Left lung (tissue), 14 donors: ENCODE measurements around the gene SPACA5B. TPM values are rescaled to one million over a fixed set of nuclear protein-coding genes. Genes with fewer than 3 reads are reported as not detected.
"Not testable (repeated sequence)": the region's sequence is repeated elsewhere in the genome, so short reads cannot be mapped to it uniquely, and the experiment has no call there.

Source experiments
- ATAC-seq: fragments of 200-7000 bp; cut with Tn5 transposase; one replicate; pipeline ENCODE4 v1.9.1; 2020; ENCODE audit warnings: moderate library complexity
- DNase-seq, 4 donors: peaks; one replicate each; pipeline ENCODE4 v3.0.0-alpha.2; 2013 to 2020
- H3K27ac ChIP-seq, 2 donors: fragments of 200-600 bp; sonication (generic) in 1 of 2; one replicate each; pipeline versions ENCODE4 v1.5.0 to v1.8.0; 2020 to 2021
- H3K27me3 ChIP-seq, 2 donors: fragments of 200-600 bp; sonication (generic) in 1 of 2; one replicate each; pipeline versions ENCODE4 v1.5.0 to v1.8.0; 2020 to 2021
- H3K36me3 ChIP-seq, 2 donors: fragments of 200-600 bp; sonication (generic) in 1 of 2; one replicate each; pipeline versions ENCODE4 v1.5.0 to v1.8.0; 2020 to 2021
- H3K4me1 ChIP-seq, 2 donors: fragments of 200-600 bp; one replicate each; pipeline ENCODE4 v1.8.0; 2021
- H3K4me3 ChIP-seq, 2 donors: fragments of 200-600 bp; sonication (generic) in 1 of 2; one replicate each; pipeline versions ENCODE4 v1.5.0 to v1.8.0; 2020 to 2021; ENCODE audit warnings: mild to moderate bottlenecking in 1 of 2
- H3K9me3 ChIP-seq, 2 donors: fragments of 200-600 bp; sonication (generic) in 1 of 2; one replicate each; pipeline versions ENCODE4 v1.5.0 to v1.8.0; 2020 to 2021
- CTCF ChIP-seq, 2 donors: fragments of 200-600 bp; sonication (generic) in 1 of 2; IDR thresholded peaks; one replicate each; pipeline versions ENCODE4 v1.5.0 to v1.8.0; 2021; ENCODE audit warnings: antibody characterized with exemption in 2 of 2
- intact Hi-C, 2 donors: fragments of 100-400 bp; cut with DNase I; formaldehyde crosslinking; loops; one replicate each; pipeline versions ENCODE4 v1.11.2 to v1.14.2; 2022
- long read RNA-seq, 12 donors: library from polyadenylated mRNA in 2 of 12; unstranded in 2 of 12; transcript quantifications; one replicate each; pipeline ENCODE4 v2.0.0 and lab custom pipeline, GENCODE V29; 2019 to 2026
- polyA plus RNA-seq, 6 donors: library from polyadenylated mRNA; unstranded; fragments of 120-200 nt; gene quantifications; one replicate each; pipeline ENCODE4 v1.2.1, GENCODE V29; 2013; ENCODE audit not compliant: insufficient read length in 6 of 6
- total RNA-seq, 2 donors: library from RNA; stranded (reverse); fragmentation: NEBNext Ultra II Directional; extraction: Animal tissue kit (Norgen Biotek cat#: 25700); gene quantifications; one replicate each; pipeline ENCODE4 v1.2.1, GENCODE V29; 2021
- donor health status: DM: no; HTN: yes; CAD: no.
- donor health status: DM: no; HTN: no; CAD: no.

The SPACA5B gene
- total RNA-seq, result not detected
- under 1 TPM in 1 of 6 donors, not detected in 5; 0.35 TPM for polyA plus RNA-seq
- long read RNA-seq, donor 1, result 0 reads
- long read RNA-seq, donor 2, result 0 reads
- long read RNA-seq, donor 3, result 0 reads
- long read RNA-seq, donor 4, result 0 reads
- long read RNA-seq, donor 5, result 0 reads
- long read RNA-seq, donor 6, result 0 reads
- long read RNA-seq, donor 7, result 0 reads
- long read RNA-seq, donor 8, result 0 reads
- long read RNA-seq, donor 9, result 0 reads
- long read RNA-seq, donor 10, result 0 reads
- long read RNA-seq, donor 11, result 0 reads
- long read RNA-seq, donor 12, result 0 reads

- ATAC-seq, result not testable (repeated sequence)
Measured at GRCh38 chrX:48130326-48130725, at the start of gene SPACA5B. TSS of gene SPACA5B (plus strand) at chrX:48130626. CDS start at chrX:48130688, 62 bp downstream.

DNA sequence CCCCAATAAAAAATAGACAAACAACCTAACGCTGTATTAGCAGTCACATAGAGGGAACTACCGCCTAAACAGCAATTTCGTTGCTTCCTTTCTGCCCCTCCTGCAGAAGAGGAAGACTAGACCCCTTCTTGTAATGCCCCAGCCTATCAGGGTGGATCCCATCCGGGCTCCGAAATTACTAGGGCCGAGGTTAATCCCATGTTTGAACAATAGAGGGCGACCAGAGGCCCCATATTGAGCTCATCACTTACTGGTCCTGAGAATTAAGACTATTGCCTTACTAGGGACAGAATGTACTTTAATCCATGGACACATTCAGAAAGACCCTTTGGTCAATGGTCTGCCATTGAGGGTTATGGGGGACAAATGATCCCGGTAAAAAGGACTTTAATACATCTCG is 47.2 kb upstream of the SPACA5B start:
- no peaks in the 10 kb centered on the region for H3K9me3 ChIP-seq
- H3K4me3 ChIP-seq, result no peak overlapping the region
- no peak overlapping the region for H3K27ac ChIP-seq
- peak in 2 of 4 donors; percentile 25 to 51 for DNase-seq
- H3K4me1 ChIP-seq, result no peaks in the 10 kb centered on the region
- TF ChIP-seq CTCF (IDR thresholded peaks at IDR 0.05), result peak; percentile 32 to 48
- no peaks in the 10 kb centered on the region for H3K36me3 ChIP-seq
- intact Hi-C loops, result no loop called here
- ATAC-seq, result peak; percentile 94
- no peaks in the 10 kb centered on the region for H3K27me3 ChIP-seq

More at GRCh38 chrX:48130326-48130725, at the start of gene SPACA5B:
- H3K4me1 ChIP-seq, H3K27me3 ChIP-seq, H3K4me3 ChIP-seq, H3K36me3 ChIP-seq, intact Hi-C loops, DNase-seq, H3K27ac ChIP-seq, H3K9me3 ChIP-seq: not testable (repeated sequence)

DNA sequence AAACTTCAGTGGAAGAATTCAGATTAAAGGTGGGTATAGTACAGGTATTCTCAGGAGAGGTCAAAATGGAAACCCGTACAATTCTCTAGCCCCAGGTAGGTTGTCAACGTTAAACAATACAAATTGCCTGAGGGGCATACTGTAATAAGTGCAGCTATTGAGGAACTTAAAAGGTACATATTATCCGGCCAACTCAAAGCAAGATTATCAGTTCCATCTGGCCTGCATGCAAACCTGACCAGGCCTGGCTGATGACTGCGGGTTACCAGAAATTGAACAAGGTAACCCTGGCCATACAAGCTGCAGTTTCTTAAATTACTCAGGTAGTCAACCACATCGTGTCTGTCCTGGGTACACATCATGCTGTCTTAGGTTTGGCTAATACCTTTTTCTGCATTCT is 46.7 kb upstream of the SPACA5B start:
- Histone ChIP-seq H3K4me1 (no peaks in the 10 kb centered on the region), H3K9me3 (no peaks in the 10 kb centered on the region), H3K4me3 (no peak overlapping the region), H3K36me3 (no peaks in the 10 kb centered on the region), H3K27me3 (no peaks in the 10 kb centered on the region), H3K27ac (no peak overlapping the region)
- DNase-seq, result no peak
- no peak for ATAC-seq
- no peak for TF ChIP-seq CTCF (IDR thresholded peaks at IDR 0.05)
- intact Hi-C loops, result no loop called here

DNA sequence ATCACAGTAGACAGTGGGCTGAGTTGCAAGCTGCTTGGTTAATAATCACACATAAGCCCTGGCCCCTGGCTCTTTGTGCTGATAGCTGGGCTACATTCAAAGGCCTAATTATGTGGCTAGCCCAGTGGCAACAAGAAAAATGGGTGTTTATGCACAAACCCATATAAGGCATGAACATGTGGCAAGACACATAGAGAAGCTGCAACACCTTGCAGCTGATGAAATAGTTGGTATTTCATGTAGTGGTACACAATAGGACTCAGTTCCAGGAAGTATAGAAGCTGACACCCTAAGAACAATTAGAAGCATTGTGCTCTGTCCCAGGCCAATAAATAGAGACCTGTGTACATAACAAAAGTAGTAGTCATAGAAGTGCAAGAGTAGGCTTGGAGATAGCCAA is 44.3 kb upstream of the SPACA5B start:
- Histone ChIP-seq H3K9me3 (no peaks in the 10 kb centered on the region), H3K4me1 (no peaks in the 10 kb centered on the region), H3K27ac (peak overlapping the region in 1 of 2 donors; percentile 33), H3K4me3 (no peak overlapping the region), H3K27me3 (no peaks in the 10 kb centered on the region), H3K36me3 (no peaks in the 10 kb centered on the region)
- ATAC-seq (no peak), DNase-seq (no peak)
- intact Hi-C loops, result no loop called here
- TF ChIP-seq CTCF (IDR thresholded peaks at IDR 0.05), result no peak

DNA sequence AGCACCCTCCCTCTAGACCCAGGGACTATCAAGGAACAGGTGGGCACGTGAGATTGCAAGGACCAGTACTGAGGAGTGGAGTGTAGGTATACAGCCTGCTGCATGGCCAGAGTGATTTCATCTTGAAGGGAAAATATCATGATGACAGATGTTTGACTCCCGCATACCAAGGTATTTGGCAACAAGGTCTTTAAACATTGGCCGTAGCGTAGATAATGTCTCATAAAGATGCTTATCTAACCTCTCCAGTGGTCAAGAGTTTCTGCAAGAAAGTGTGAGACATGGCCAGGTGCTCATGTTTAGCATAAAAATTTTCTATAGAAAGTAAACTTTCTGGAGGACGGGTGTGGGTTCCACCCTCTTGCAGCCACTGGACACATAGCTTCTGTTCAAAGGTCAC is 40.3 kb upstream of the SPACA5B start:
- Histone ChIP-seq H3K4me3 (no peak overlapping the region), H3K4me1 (no peaks in the 10 kb centered on the region), H3K36me3 (no peaks in the 10 kb centered on the region), H3K9me3 (no peaks in the 10 kb centered on the region), H3K27me3 (no peaks in the 10 kb centered on the region), H3K27ac (no peak overlapping the region)
- intact Hi-C loops, result no loop called here
- TF ChIP-seq CTCF (IDR thresholded peaks at IDR 0.05), result no peak
- DNase-seq (no peak), ATAC-seq (no peak)

- H3K9me3 ChIP-seq, H3K4me3 ChIP-seq, H3K27ac ChIP-seq, H3K27me3 ChIP-seq, intact Hi-C loops, H3K4me1 ChIP-seq, ATAC-seq, DNase-seq, H3K36me3 ChIP-seq: not testable (repeated sequence)
Measured at GRCh38 chrX:48092558-48092957, 37.9 kb upstream of the SPACA5B start.
